Measurements from ENCODE around the gene ABTB1.

ABTB1 gene

GRCh38 chr3:127671523-127672428 lies 976 bp upstream of the ABTB1 start:
- no peak for TF ChIP-seq CTCF (conservative IDR thresholded peaks at IDR 0.05; ENCODE audit: control insufficient read depth, insufficient read depth, low read depth, low read length)
- peak overlapping the region; percentile 60 for H3K4me3 ChIP-seq (ENCODE audit: control insufficient read depth, low read depth, low read length)
- DNase-seq (ENCODE audit: low read depth): no peak

- TF ChIP-seq CTCF (conservative IDR thresholded peaks at IDR 0.05; ENCODE audit: control insufficient read depth, insufficient read depth, low read depth, low read length): no peak
- DNase-seq (ENCODE audit: low read depth): peak; percentile 65
- H3K4me3 ChIP-seq (ENCODE audit: control insufficient read depth, low read depth, low read length): peak overlapping the region; percentile 55
Measured at GRCh38 chr3:127673191-127674100, 694 bp downstream of the ABTB1 start.

GRCh38 chr3:127674101-127674721 lies 1.5 kb downstream of the ABTB1 start:
- no peak for DNase-seq (ENCODE audit: low read depth)
- no peak overlapping the region for H3K4me3 ChIP-seq (ENCODE audit: control insufficient read depth, low read depth, low read length)
- no peak for TF ChIP-seq CTCF (conservative IDR thresholded peaks at IDR 0.05; ENCODE audit: control insufficient read depth, insufficient read depth, low read depth, low read length)

GRCh38 chr3:127674790-127675189 lies 2.0 kb downstream of the ABTB1 start:
- H3K4me3 ChIP-seq (ENCODE audit: control insufficient read depth, low read depth, low read length): no peak overlapping the region
- no peak for DNase-seq (ENCODE audit: low read depth)
- TF ChIP-seq CTCF (conservative IDR thresholded peaks at IDR 0.05; ENCODE audit: control insufficient read depth, insufficient read depth, low read depth, low read length): no peak

- DNase-seq (ENCODE audit: low read depth): no peak
- no peak for TF ChIP-seq CTCF (conservative IDR thresholded peaks at IDR 0.05; ENCODE audit: control insufficient read depth, insufficient read depth, low read depth, low read length)
- no peak overlapping the region for H3K4me3 ChIP-seq (ENCODE audit: control insufficient read depth, low read depth, low read length)
Measured at GRCh38 chr3:127675651-127676391, 3.1 kb downstream of the ABTB1 start.

GRCh38 chr3:127676456-127676855 lies 3.7 kb downstream of the ABTB1 start:
- no peak for DNase-seq (ENCODE audit: low read depth)
- no peak for TF ChIP-seq CTCF (conservative IDR thresholded peaks at IDR 0.05; ENCODE audit: control insufficient read depth, insufficient read depth, low read depth, low read length)
- H3K4me3 ChIP-seq (ENCODE audit: control insufficient read depth, low read depth, low read length): no peak overlapping the region
